IMR-90 (cell line): ENCODE measurements around the gene LIN52. TPM values are rescaled to one million over a fixed set of nuclear protein-coding genes. Genes with fewer than 3 reads are reported as not detected.

Source experiments
- ATAC-seq: fragments of 200-7000 bp; cut with Tn5 transposase; 2 replicates; pipeline ENCODE4 v1.9.1; 2020; ENCODE audit warnings: low read depth, mild to moderate bottlenecking, moderate library complexity
- BruUV-seq: library from RNA; stranded (reverse); fragments of 400-500 nt; replicated peaks from 2 replicates; lab custom pipeline; 2021; lab: Mats Ljungman, UMichigan
- CTCF ChIA-PET: fragments of 300-600 bp; formaldehyde crosslinking; extraction: SDS; loops from one replicate; lab custom pipeline; 2021; ENCODE audit warnings: antibody characterized with exemption; lab: Yijun Ruan, JAX
- POLR2A ChIA-PET: fragments of 300-600 bp; sonication (Branson Sonifier 250); formaldehyde crosslinking; loops from one replicate; lab custom pipeline; 2022; ENCODE audit warnings: antibody characterized with exemption; ENCODE audit not compliant: unreplicated experiment; lab: Charles Lee
- DNase-seq: peaks from one replicate; pipeline ENCODE4 v3.0.0; 2013
- H2AFZ ChIP-seq: replicated peaks from 2 replicates; pipeline ENCODE3; 2013; ENCODE audit warnings: low read length, mild to moderate bottlenecking; ENCODE audit not compliant: poor library complexity
- H2AK5ac ChIP-seq: 2 replicates; pipeline ENCODE4 v1.6.1; 2013; ENCODE audit warnings: low read depth, low read length, inconsistent platforms
- H2AK9ac ChIP-seq: replicated peaks from 2 replicates; pipeline ENCODE3; 2013; ENCODE audit warnings: mild to moderate bottlenecking, low read depth, low read length, moderate library complexity; ENCODE audit not compliant: poor library complexity
- H2BK120ac ChIP-seq: 2 replicates; pipeline ENCODE4 v1.6.1; 2013; ENCODE audit warnings: low read depth, low read length, inconsistent platforms
- H2BK15ac ChIP-seq: 3 replicates; pipeline ENCODE4 v1.6.1; 2013; ENCODE audit warnings: low read depth, low read length, inconsistent platforms
- H2BK20ac ChIP-seq: 2 replicates; pipeline ENCODE4 v1.6.1; 2013; ENCODE audit warnings: low read depth, mild to moderate bottlenecking, inconsistent platforms, low read length, moderate library complexity
- H2BK5ac ChIP-seq: 2 replicates; pipeline ENCODE4 v1.6.1; 2013; ENCODE audit warnings: mild to moderate bottlenecking, low read depth, low read length, inconsistent platforms; ENCODE audit not compliant: poor library complexity, severe bottlenecking
- H3K14ac ChIP-seq: replicated peaks from 2 replicates; pipeline ENCODE4 v1.6.1; 2013; ENCODE audit warnings: low read depth, low read length, inconsistent platforms
- H3K18ac ChIP-seq: 2 replicates; pipeline ENCODE4 v1.6.1; 2013; ENCODE audit warnings: low read depth, low read length, control low read depth
- H3K23ac ChIP-seq: 2 replicates; pipeline ENCODE4 v1.6.1; 2013; ENCODE audit warnings: low read depth, low read length, inconsistent platforms
- H3K27ac ChIP-seq: 2 replicates; pipeline ENCODE4 v1.5.1; 2013; ENCODE audit warnings: mild to moderate bottlenecking, control low read depth, low read length; ENCODE audit not compliant: insufficient read depth
- H3K27me3 ChIP-seq: 2 replicates; pipeline ENCODE4 v1.6.1; 2013; ENCODE audit warnings: low read length; ENCODE audit not compliant: control insufficient read depth, insufficient read depth
- H3K36me3 ChIP-seq: 2 replicates; pipeline ENCODE4 v1.6.1; 2013; ENCODE audit warnings: low read length, mixed read lengths; ENCODE audit not compliant: control insufficient read depth, insufficient read depth
- H3K4ac ChIP-seq: 2 replicates; pipeline ENCODE4 v1.6.1; 2013; ENCODE audit warnings: low read depth, low read length, inconsistent platforms
- H3K4me1 ChIP-seq: 2 replicates; pipeline ENCODE4 v1.6.1; 2013; ENCODE audit warnings: low read length, mixed read lengths; ENCODE audit not compliant: control insufficient read depth, insufficient read depth
- H3K4me2 ChIP-seq: 2 replicates; pipeline ENCODE4 v1.6.1; 2013; ENCODE audit warnings: low read depth, mild to moderate bottlenecking, control low read depth, low read length, moderate library complexity
- H3K4me3 ChIP-seq: 2 replicates; pipeline ENCODE4 v1.5.1; 2013; ENCODE audit warnings: low read depth, mild to moderate bottlenecking, control low read depth, low read length, moderate library complexity; ENCODE audit not compliant: insufficient read depth
- H3K56ac ChIP-seq: 2 replicates; pipeline ENCODE4 v1.6.1; 2013; ENCODE audit warnings: low read length, inconsistent platforms; ENCODE audit not compliant: insufficient read depth; ENCODE audit errors: extremely low read depth
- H3K79me1 ChIP-seq, 2 experiments: 2 replicates each; pipeline ENCODE4 v1.6.1; 2013; ENCODE audit warnings: low read length in 2 of 2, inconsistent platforms in 1 of 2, low read depth in 1 of 2
- H3K9ac ChIP-seq: 2 replicates; pipeline ENCODE4 v1.6.1; 2013; ENCODE audit warnings: low read depth, low read length, control low read depth
- H3K9me1 ChIP-seq: 2 replicates; pipeline ENCODE4 v1.6.1; 2013; ENCODE audit warnings: low read length, inconsistent platforms; ENCODE audit not compliant: insufficient read depth
- H3K9me3 ChIP-seq: 2 replicates; pipeline ENCODE4 v1.6.1; 2013; ENCODE audit warnings: low read length; ENCODE audit not compliant: control insufficient read depth, insufficient read depth
- H4K20me1 ChIP-seq: 2 replicates; pipeline ENCODE4 v1.6.1; 2013; ENCODE audit warnings: low read length, inconsistent platforms; ENCODE audit not compliant: insufficient read depth
- H4K5ac ChIP-seq: 2 replicates; pipeline ENCODE4 v1.6.1; 2013; ENCODE audit warnings: mild to moderate bottlenecking, low read depth, low read length, control low read depth
- H4K8ac ChIP-seq, 2 experiments: 2 replicates each; pipeline ENCODE4 v1.6.1; 2013; ENCODE audit warnings: low read depth in 2 of 2, low read length in 2 of 2, control low read depth in 1 of 2, inconsistent platforms in 1 of 2
- H4K91ac ChIP-seq: 2 replicates; pipeline ENCODE4 v1.6.1; 2013; ENCODE audit warnings: low read depth, low read length, inconsistent platforms; ENCODE audit not compliant: insufficient read depth
- ELK1 ChIP-seq: fragments of 150-350 bp; IDR thresholded peaks from 2 replicates; pipeline ENCODE4 v1.6.1; 2016; ENCODE audit warnings: low read depth, mild to moderate bottlenecking, low read length, moderate library complexity, borderline replicate concordance
- MAFK ChIP-seq: IDR thresholded peaks from 2 replicates; pipeline ENCODE4 v1.6.1; 2012; ENCODE audit warnings: low read depth, low read length, improper control_type of control experiment
- RCOR1 ChIP-seq: IDR thresholded peaks from 2 replicates; pipeline ENCODE4 v1.6.1; 2012; ENCODE audit warnings: mild to moderate bottlenecking, low read length, improper control_type of control experiment; ENCODE audit not compliant: insufficient replicate concordance
- RFX5 ChIP-seq: IDR thresholded peaks from 2 replicates; pipeline ENCODE4 v1.8.0; 2012; ENCODE audit warnings: low read depth, mild to moderate bottlenecking, low read length, moderate library complexity
- WGBS, 2 experiments: methylation state at CpG; one replicate each; pipeline versions ENCODE4 v1.1.5 to v1.1.7; 2013; ENCODE audit warnings: missing lambda C conversion rate in 2 of 2; ENCODE audit not compliant: insufficient read length in 1 of 2; ENCODE audit errors: extremely low coverage in 2 of 2; 5-methylcytosine and 5-hydroxymethylcytosine counted together
- dilution Hi-C: fragments of 300-500 bp; cut with HindIII; formaldehyde crosslinking; loops from one replicate; pipeline ENCODE4 v1.14.3; 2018; ENCODE audit warnings: low sequenced_read_pairs; ENCODE audit not compliant: unreplicated experiment
- in situ Hi-C: fragments of 300-500 bp; cut with MboI; formaldehyde crosslinking; loops from 3 replicates; pipeline ENCODE4 v1.14.3; 2019; ENCODE audit warnings: low sequenced_read_pairs, inconsistent platforms, mixed read lengths
- intact Hi-C: fragments of 100-400 bp; cut with micrococcal nuclease; formaldehyde crosslinking; loops from 2 replicates; pipeline ENCODE4 v1.10.0; 2022
- polyA plus RNA-seq, 3 experiments: library from polyadenylated mRNA; depleted of rRNA; stranded (reverse); fragments of >200 nt; gene quantifications; 2 replicates each; pipeline ENCODE4 v1.2.3, GENCODE V29; 2012; ENCODE audit warnings: low replicate concordance in 1 of 3
- total RNA-seq: library from RNA; depleted of rRNA; stranded (reverse); fragments of >200 nt; gene quantifications from 2 replicates; pipeline ENCODE4 v1.2.3, GENCODE V29; 2012

The LIN52 gene
- total and polyA plus RNA-seq, 2 of the 4 experiments (the other 2 are of a cell fraction), result 6.1 to 11.5 TPM

GRCh38 chr14:74220991-74221390, 136.2 kb downstream of the LIN52 start:
- Histone ChIP-seq H3K27me3 (peaks cover 60% of the 10 kb centered on the region), H4K8ac (no peak overlapping the region)
- no peak for ATAC-seq

More at GRCh38 chr14:74220991-74221390, 136.2 kb downstream of the LIN52 start:
- intact Hi-C loops, result no loop called here
- in situ Hi-C loops, result no loop called here
- Histone ChIP-seq H2AFZ (no peak overlapping the region), H3K56ac (no peak overlapping the region), H3K9ac (no peak overlapping the region), H3K14ac (no peak overlapping the region), H2BK15ac (no peak overlapping the region), H3K4me2 (no peak overlapping the region), H3K9me1 (no peaks in the 10 kb centered on the region), H3K4ac (no peak overlapping the region), H3K36me3 (no peaks in the 10 kb centered on the region), H2BK5ac (no peak overlapping the region), H2BK120ac (no peak overlapping the region), H3K23ac (no peak overlapping the region), H3K27ac (no peak overlapping the region), H3K79me1 (no peaks in the 10 kb centered on the region), H3K4me1 (no peaks in the 10 kb centered on the region), H3K18ac (no peak overlapping the region), H3K4me3 (no peak overlapping the region), H4K5ac (no peak overlapping the region), H3K9me3 (no peaks in the 10 kb centered on the region), H4K20me1 (no peaks in the 10 kb centered on the region), H4K91ac (no peak overlapping the region), H2BK20ac (no peak overlapping the region), H2AK5ac (no peak overlapping the region), H2AK9ac (no peak overlapping the region)
- WGBS, 2 experiments, result 88% methylated on average over 2 of the region's 6 CpGs; no CpG with 5 or more reads in 1 of the 2 experiments
- TF ChIP-seq ELK1 (no peak), RCOR1 (no peak), MAFK (no peak), RFX5 (no peak)
- BruUV-seq, result no TSS peak
- ChIA-PET CTCF (no interaction called here), POLR2A (no interaction called here)
- no peak for DNase-seq
- dilution Hi-C loops, result no loop called here
